Epithelial cell of proximal tubule (primary cell): ENCODE results near the gene SPECC1L. TPM values are rescaled to one million over a fixed set of nuclear protein-coding genes. Genes with fewer than 3 reads are reported as not detected.

Experiments used
- DNase-seq: peaks from one replicate; pipeline ENCODE4 v3.0.0-alpha.2; 2011; ENCODE audit warnings: low read depth
- H3K4me3 ChIP-seq: 2 replicates; pipeline ENCODE4 v1.5.1; 2011; ENCODE audit warnings: low read depth, mild to moderate bottlenecking, low read length
- CTCF ChIP-seq: conservative IDR thresholded peaks from 2 replicates; pipeline ENCODE4 v1.5.1; 2012; ENCODE audit warnings: low read depth, mild to moderate bottlenecking, low read length
- total RNA-seq: library from RNA; depleted of rRNA; stranded (reverse); fragments of >200 nt; gene quantifications from 2 replicates; pipeline ENCODE4 v1.2.3, GENCODE V29; 2015

Gene SPECC1L
- total RNA-seq, 1 donor from 2014 or later, result 22.7 TPM

- no peak for DNase-seq
- H3K4me3 ChIP-seq, result no peak overlapping the region
- no peak for TF ChIP-seq CTCF
Observed at GRCh38 chr22:24393848-24394247, 123.2 kb downstream of the SPECC1L start.

GRCh38 chr22:24394254-24394653 is 123.6 kb downstream of the SPECC1L start:
- no peak for TF ChIP-seq CTCF
- no peak for DNase-seq
- no peak overlapping the region for H3K4me3 ChIP-seq

GRCh38 chr22:24398409-24398808 is 127.8 kb downstream of the SPECC1L start:
- TF ChIP-seq CTCF, result no peak
- DNase-seq, result no peak
- no peak overlapping the region for H3K4me3 ChIP-seq

- no peak for DNase-seq
- no peak for TF ChIP-seq CTCF
- no peak overlapping the region for H3K4me3 ChIP-seq
Observed at GRCh38 chr22:24400034-24400725, 129.5 kb downstream of the SPECC1L start.

GRCh38 chr22:24400726-24401596 is 130.3 kb downstream of the SPECC1L start:
- no peak overlapping the region for H3K4me3 ChIP-seq
- TF ChIP-seq CTCF, result no peak
- no peak for DNase-seq

GRCh38 chr22:24401931-24402367 is 131.3 kb downstream of the SPECC1L start:
- TF ChIP-seq CTCF, result no peak
- DNase-seq, result no peak
- no peak overlapping the region for H3K4me3 ChIP-seq
